Measurements from ENCODE around the gene SEMA4B.
A peak's percentile ranks its signal among the peaks of the same experiment; 100 is the strongest.

Gene SEMA4B

DNA sequence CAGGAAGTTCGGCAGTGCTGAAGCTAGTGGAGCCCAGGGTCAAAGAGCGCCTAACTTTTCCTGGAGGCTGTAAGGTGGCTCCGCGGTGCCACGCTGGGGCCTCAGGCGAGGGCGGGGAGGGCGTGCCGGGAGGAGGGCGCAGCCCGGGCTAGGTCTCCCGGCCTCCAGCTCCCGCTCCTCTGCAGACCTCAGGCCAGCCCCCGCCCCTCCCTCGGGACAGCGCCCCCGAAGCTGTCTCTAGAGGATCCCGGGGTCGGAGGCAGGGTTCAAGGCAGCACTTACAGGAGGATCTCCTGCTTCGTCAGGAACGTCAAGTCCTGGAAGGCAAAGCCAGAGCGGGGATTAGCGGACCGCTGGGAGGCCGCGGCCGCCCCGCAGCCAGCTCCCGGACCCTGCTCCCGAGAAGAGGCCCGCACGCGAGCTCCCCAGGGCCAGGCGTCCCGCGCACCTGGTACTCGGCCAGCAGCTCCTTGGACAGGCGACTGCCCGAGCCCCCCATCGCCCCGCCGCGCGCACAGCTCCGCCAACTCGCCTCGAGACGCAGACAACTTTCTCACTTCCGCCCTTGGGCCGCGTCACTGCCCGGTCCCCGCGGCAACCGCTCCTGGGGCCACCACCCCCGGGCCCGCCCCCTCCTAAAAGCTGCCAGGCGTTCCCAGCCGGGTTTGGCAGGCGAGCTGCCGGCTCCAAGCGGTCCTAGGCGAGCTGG is 32.4 kb downstream of the SEMA4B start, which contains the start of gene CIB1:
CIB1 (minus strand) TSS at position 555 of the 709 bp plus-strand sequence; CDS start at position 499, 56 bp downstream.
- H3K36me3 ChIP-seq (ENCODE audit: control insufficient read depth, insufficient read depth, low read length), result peaks cover 8% of the 10 kb centered on the region
- H3K27me3 ChIP-seq (ENCODE audit: control insufficient read depth, insufficient read depth, low read length), result no peaks in the 10 kb centered on the region
- H3K9me3 ChIP-seq (ENCODE audit: control insufficient read depth, insufficient read depth, low read length), result no peaks in the 10 kb centered on the region
- peak within 1 kb of the TSS; percentile 60 for H3K9ac ChIP-seq (ENCODE audit: low read depth, low read length)
- peak within 1 kb of the TSS; percentile 82 for H3K4me3 ChIP-seq (ENCODE audit: low read depth, low read length)
- no peaks in the 10 kb centered on the region for H3K4me1 ChIP-seq (ENCODE audit: control insufficient read depth, insufficient read depth, low read length)

DNA sequence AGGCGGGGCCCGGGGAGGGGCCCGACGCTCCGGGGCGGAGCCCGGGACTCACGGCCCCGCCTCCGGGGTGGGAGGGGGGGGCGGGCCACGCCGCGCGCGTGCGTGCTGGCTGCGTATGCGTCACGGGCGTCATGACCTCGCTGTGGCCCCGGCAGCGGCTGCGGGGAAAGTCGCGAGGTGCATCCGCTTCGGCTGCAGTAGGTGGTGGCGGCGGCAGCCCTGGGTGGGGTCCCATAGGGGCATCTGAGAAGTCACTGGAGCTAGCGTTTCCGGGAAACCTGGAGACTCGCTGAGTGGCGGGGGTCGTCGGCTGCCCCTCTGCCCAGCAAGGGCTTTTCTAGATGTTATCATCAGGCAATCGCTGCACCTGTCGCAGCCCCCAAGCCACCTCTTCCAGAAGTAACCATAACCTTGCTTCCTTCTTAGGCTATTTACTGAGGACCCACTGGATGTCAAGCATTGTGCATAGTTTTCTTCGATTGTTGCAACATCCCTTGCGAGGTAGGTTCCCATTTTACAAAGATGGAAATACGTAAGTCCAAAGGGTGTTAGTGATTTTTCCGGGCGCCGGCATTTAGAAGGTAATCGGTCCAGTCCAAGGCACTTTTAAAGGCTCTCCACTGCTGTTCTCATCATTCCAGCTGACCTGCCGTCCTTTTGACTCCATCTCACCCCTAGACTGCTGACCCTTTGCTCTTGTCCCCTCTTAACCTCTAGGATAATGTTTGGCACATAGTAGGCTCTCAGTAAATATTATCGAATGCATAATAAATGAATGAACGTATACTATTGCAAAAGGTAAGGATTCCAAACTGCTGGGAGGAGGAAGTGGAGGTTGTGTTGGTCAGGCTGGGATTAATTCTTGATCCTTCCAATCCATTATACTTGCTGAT is 33.2 kb downstream of the SEMA4B start, which contains the start of gene GDPGP1:
GDPGP1 (plus strand) TSS at position 114 of the 893 bp plus-strand sequence. CDS start 6,700 bp downstream, outside the sequence.
- no peaks in the 10 kb centered on the region for H3K4me1 ChIP-seq (ENCODE audit: control insufficient read depth, insufficient read depth, low read length)
- no peaks in the 10 kb centered on the region for H3K9me3 ChIP-seq (ENCODE audit: control insufficient read depth, insufficient read depth, low read length)

DNA sequence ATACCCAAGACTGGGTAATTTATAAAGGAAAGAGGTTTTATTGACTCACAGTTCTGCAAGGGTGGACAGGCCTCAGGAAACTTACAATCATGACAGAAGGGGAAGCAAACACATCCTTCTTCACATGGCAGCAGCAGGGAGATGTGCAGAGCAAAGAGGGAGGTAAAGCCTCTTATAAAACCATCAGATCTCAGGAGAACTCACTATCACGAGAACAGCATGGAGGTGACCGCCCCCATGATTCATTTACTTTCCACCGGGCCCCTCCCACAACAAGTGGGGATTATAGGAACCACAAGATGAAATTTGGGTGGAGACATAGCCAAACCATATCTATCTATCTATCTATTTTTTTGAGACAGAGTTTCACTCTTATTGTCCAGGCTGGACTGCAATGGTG is 38.2 kb downstream of the SEMA4B start:
- Histone ChIP-seq H3K4me1 (ENCODE audit: control insufficient read depth, insufficient read depth, low read length) (no peaks in the 10 kb centered on the region), H3K4me3 (ENCODE audit: low read depth, low read length) (no peak overlapping the region), H3K9ac (ENCODE audit: low read depth, low read length) (no peak overlapping the region), H3K36me3 (ENCODE audit: control insufficient read depth, insufficient read depth, low read length) (peaks cover 3% of the 10 kb centered on the region), H3K27me3 (ENCODE audit: control insufficient read depth, insufficient read depth, low read length) (no peaks in the 10 kb centered on the region), H3K9me3 (ENCODE audit: control insufficient read depth, insufficient read depth, low read length) (no peaks in the 10 kb centered on the region)

More for the DNA sequence above, 33.2 kb downstream of the SEMA4B start, which contains the start of gene GDPGP1:
- Histone ChIP-seq H3K9ac (ENCODE audit: low read depth, low read length) (peak within 1 kb of the TSS; percentile 60), H3K36me3 (ENCODE audit: control insufficient read depth, insufficient read depth, low read length) (peaks cover under 1% of the 10 kb centered on the region), H3K27me3 (ENCODE audit: control insufficient read depth, insufficient read depth, low read length) (no peaks in the 10 kb centered on the region), H3K4me3 (ENCODE audit: low read depth, low read length) (peak within 1 kb of the TSS; percentile 82)

DNA sequence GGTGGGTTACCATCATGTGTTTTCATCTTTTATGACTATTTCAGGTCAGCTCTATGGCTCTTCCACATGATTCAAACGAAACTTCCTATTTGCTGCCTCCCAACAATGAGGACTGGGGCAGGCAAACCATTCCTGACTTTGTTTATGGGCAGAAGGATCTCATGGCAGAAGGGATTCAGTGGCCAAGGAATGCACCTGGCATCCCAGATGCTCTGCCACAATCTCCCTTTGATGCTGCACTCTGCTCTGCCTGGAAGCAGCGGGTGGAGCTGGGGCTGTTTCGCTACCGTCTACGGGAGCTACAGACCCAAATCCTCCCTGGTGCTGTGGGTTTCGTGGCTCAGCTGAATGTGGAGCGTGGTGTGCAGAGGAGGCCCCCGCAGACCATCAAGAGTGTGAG is 39.7 kb downstream of the SEMA4B start:
- no peaks in the 10 kb centered on the region for H3K4me1 ChIP-seq (ENCODE audit: control insufficient read depth, insufficient read depth, low read length)
- H3K9ac ChIP-seq (ENCODE audit: low read depth, low read length), result no peak overlapping the region
- no peak overlapping the region for H3K4me3 ChIP-seq (ENCODE audit: low read depth, low read length)
- H3K36me3 ChIP-seq (ENCODE audit: control insufficient read depth, insufficient read depth, low read length), result peaks cover 3% of the 10 kb centered on the region
- no peaks in the 10 kb centered on the region for H3K9me3 ChIP-seq (ENCODE audit: control insufficient read depth, insufficient read depth, low read length)
- no peaks in the 10 kb centered on the region for H3K27me3 ChIP-seq (ENCODE audit: control insufficient read depth, insufficient read depth, low read length)

DNA sequence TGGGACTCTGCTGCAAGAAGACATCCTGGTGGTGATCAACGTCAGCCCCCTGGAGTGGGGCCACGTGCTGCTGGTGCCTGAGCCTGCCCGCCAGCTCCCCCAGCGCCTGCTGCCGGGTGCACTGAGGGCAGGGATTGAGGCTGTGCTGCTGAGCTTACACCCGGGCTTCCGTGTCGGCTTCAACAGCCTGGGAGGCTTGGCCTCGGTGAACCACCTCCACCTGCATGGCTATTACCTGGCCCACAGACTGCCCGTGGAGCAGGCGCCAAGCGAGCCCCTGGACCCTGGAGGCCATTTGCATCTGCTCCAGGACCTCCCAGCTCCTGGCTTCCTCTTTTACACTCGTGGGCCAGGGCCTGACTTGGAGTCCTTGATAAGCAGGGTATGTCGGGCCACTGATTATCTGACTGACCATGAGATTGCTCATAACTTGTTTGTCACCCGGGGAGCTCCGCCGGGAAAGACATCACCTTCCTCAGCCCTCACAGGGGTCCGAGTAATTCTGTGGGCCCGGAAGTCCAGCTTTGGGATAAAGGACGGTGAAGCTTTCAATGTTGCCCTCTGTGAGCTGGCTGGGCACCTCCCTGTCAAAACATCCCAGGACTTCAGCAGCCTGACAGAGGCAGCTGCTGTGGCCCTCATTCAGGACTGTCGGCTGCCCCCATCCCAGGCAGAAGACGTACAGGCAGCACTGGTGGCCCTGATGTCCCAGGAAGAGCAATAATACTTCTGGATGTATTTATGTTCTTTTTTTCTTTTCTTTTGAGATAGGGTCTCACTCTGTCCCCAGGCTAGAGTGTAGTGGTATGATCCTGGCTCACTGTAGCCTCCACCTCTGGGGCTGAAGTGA is 40.4 kb downstream of the SEMA4B start:
- Histone ChIP-seq H3K9ac (ENCODE audit: low read depth, low read length) (no peak overlapping the region), H3K4me3 (ENCODE audit: low read depth, low read length) (no peak overlapping the region), H3K36me3 (ENCODE audit: control insufficient read depth, insufficient read depth, low read length) (peaks cover 3% of the 10 kb centered on the region), H3K27me3 (ENCODE audit: control insufficient read depth, insufficient read depth, low read length) (no peaks in the 10 kb centered on the region), H3K9me3 (ENCODE audit: control insufficient read depth, insufficient read depth, low read length) (no peaks in the 10 kb centered on the region), H3K4me1 (ENCODE audit: control insufficient read depth, insufficient read depth, low read length) (no peaks in the 10 kb centered on the region)

DNA sequence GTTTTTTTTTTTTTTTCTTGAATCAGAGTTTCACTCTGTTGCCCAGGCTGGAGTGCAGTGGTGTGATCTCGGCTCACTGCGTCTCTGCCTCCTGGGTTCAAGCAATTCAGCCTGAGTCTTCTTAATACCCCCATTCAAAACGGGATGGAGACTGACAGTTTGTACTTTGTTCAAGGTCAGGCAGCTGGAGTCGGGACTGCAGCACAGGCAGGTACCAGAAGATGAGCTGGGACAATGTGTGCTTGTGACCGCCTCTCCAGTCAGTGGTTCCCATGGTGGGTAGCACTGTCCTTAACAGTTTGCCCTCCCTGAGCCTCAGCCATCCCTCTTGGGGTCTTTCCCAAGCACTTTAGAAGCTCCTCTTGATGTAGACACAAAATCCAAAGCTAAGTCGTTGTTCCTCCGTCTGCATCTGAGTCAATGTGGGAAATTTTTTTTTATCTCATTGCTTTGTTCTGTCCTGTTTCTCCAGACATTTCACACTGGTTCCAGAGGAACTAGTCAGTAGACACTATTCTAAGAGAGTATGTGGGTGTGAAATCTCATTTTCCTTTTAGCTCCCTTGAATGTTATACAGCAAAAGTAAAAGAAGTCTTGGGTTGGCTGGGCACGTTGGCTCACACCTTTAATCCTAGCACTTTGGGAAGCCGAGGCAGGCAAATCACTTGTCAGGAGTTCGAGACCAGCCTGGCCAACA is 43.0 kb downstream of the SEMA4B start:
- Histone ChIP-seq H3K4me3 (ENCODE audit: low read depth, low read length) (no peak overlapping the region), H3K9ac (ENCODE audit: low read depth, low read length) (no peak overlapping the region), H3K9me3 (ENCODE audit: control insufficient read depth, insufficient read depth, low read length) (no peaks in the 10 kb centered on the region), H3K27me3 (ENCODE audit: control insufficient read depth, insufficient read depth, low read length) (peaks cover 2% of the 10 kb centered on the region), H3K36me3 (ENCODE audit: control insufficient read depth, insufficient read depth, low read length) (peaks cover 3% of the 10 kb centered on the region), H3K4me1 (ENCODE audit: control insufficient read depth, insufficient read depth, low read length) (no peaks in the 10 kb centered on the region)

DNA sequence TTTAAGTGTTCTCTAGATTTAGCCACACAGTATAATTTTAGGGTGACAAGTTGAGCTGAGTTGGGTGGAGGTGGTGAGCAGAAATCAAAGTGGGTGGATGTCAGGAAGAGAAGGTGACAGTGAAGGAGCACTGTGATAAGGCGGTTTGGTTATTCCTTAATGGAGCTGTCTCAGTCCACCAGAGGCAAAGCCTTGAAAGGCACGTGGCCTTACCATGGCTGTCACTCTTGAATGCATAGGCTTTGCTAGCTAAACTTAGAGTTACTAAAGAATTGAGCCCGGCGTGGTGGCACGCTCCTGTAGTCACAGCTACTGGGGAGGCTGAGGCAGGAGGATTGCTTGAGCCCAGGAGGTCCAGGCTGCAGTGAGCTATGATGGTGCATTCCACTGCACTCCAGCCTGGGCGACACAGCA is 47.7 kb downstream of the SEMA4B start:
- H3K9ac ChIP-seq (ENCODE audit: low read depth, low read length), result no peak overlapping the region
- H3K4me3 ChIP-seq (ENCODE audit: low read depth, low read length), result no peak overlapping the region
- no peaks in the 10 kb centered on the region for H3K36me3 ChIP-seq (ENCODE audit: control insufficient read depth, insufficient read depth, low read length)

DNA sequence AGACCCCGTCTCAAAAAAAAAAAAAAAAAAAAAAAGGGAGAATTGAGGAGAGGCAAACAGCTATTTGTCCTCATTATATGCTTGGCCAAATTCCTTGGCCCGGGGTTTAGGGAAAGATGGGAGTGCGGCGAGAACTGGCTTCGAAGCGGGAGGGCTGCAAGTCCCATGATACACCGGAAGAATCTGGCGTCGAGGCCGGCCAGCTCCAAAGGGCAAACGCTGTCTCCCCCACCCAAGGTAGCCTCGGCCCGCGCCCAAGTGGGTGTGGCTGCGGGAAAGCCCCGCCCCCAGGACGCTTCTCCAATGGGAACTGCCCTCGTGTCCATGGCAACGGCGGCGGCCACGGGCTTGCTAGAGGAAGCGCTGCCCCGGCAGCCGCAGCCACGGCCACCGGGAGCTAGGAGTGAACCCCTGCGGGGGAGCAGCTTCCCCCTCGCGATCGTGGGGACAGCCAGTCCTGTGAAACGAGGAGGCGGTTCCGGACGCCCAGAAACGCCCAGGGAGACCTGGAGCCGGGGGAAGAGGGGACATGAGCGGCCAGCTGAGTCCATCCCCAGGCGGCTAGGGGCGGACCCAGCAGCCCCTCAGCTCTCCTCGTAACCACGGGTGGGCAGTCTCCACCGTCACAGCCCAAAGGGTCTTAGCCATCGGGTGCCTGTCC is 48.2 kb downstream of the SEMA4B start, which contains the start of gene TTLL13:
TTLL13 (plus strand) TSS at position 354 of the 661 bp plus-strand sequence. CDS start 1,075 bp downstream, outside the sequence.
- H3K4me3 ChIP-seq (ENCODE audit: low read depth, low read length), result peak within 1 kb of the TSS; percentile 61
- H3K4me1 ChIP-seq (ENCODE audit: control insufficient read depth, insufficient read depth, low read length), result no peaks in the 10 kb centered on the region
- H3K9ac ChIP-seq (ENCODE audit: low read depth, low read length), result no peak within 1 kb of the TSS
- H3K9me3 ChIP-seq (ENCODE audit: control insufficient read depth, insufficient read depth, low read length), result no peaks in the 10 kb centered on the region
- H3K27me3 ChIP-seq (ENCODE audit: control insufficient read depth, insufficient read depth, low read length), result peaks cover 11% of the 10 kb centered on the region
- H3K36me3 ChIP-seq (ENCODE audit: control insufficient read depth, insufficient read depth, low read length), result no peaks in the 10 kb centered on the region

More for the DNA sequence above, 47.7 kb downstream of the SEMA4B start:
- Histone ChIP-seq H3K27me3 (ENCODE audit: control insufficient read depth, insufficient read depth, low read length) (peaks cover 11% of the 10 kb centered on the region), H3K9me3 (ENCODE audit: control insufficient read depth, insufficient read depth, low read length) (no peaks in the 10 kb centered on the region), H3K4me1 (ENCODE audit: control insufficient read depth, insufficient read depth, low read length) (no peaks in the 10 kb centered on the region)

DNA sequence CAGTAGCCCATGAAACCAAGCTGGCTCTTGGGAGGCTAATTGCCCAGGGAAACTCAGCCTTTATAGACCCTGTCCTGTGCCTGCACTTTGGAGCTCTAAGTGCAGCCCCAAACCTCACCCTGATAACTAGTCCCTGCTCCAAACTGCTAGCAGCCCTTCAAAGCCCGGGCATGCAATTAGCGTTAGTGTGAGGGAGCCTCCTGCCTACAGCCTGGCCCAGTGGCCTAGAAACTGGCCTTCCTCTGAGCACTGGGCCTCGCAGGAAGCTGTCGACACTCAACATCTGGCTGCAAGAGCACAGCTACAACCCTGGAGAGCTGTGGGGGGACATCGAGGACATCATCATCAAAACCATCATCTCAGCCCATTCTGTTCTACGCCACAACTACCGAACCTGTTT is 56.6 kb downstream of the SEMA4B start:
- H3K9me3 ChIP-seq (ENCODE audit: control insufficient read depth, insufficient read depth, low read length), result no peaks in the 10 kb centered on the region
- no peak overlapping the region for H3K9ac ChIP-seq (ENCODE audit: low read depth, low read length)
- no peak overlapping the region for H3K4me3 ChIP-seq (ENCODE audit: low read depth, low read length)
- no peaks in the 10 kb centered on the region for H3K36me3 ChIP-seq (ENCODE audit: control insufficient read depth, insufficient read depth, low read length)
- H3K4me1 ChIP-seq (ENCODE audit: control insufficient read depth, insufficient read depth, low read length), result no peaks in the 10 kb centered on the region
- H3K27me3 ChIP-seq (ENCODE audit: control insufficient read depth, insufficient read depth, low read length), result no peaks in the 10 kb centered on the region

DNA sequence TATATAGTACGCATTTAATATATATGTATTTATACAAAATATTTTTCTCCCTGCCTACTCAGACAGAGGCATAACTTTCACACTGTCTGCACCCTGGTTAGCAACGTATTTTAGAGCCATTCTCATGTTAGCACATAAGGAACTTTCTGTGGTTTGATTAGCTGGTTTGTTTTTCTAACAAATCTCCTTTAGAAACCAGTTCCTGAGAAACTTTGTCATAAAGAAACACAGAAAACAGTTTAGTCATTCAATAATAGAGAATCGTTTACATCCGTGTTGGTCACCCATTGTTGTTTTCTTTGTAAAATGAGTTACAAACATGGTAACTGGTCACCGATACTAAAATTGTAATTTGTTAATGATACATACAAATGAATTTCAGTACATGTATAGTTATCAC is 58.4 kb downstream of the SEMA4B start:
- no peaks in the 10 kb centered on the region for H3K36me3 ChIP-seq (ENCODE audit: control insufficient read depth, insufficient read depth, low read length)
- no peaks in the 10 kb centered on the region for H3K9me3 ChIP-seq (ENCODE audit: control insufficient read depth, insufficient read depth, low read length)
- H3K4me3 ChIP-seq (ENCODE audit: low read depth, low read length), result no peak overlapping the region
- no peaks in the 10 kb centered on the region for H3K4me1 ChIP-seq (ENCODE audit: control insufficient read depth, insufficient read depth, low read length)
- no peaks in the 10 kb centered on the region for H3K27me3 ChIP-seq (ENCODE audit: control insufficient read depth, insufficient read depth, low read length)
- no peak overlapping the region for H3K9ac ChIP-seq (ENCODE audit: low read depth, low read length)
